Hepatocyte (in vitro differentiated cells): ENCODE results near the gene TEX261.
"Not testable (repeated sequence)": the region's sequence is repeated elsewhere in the genome, so short reads cannot be mapped to it uniquely, and the experiment has no call there.

ENCODE experiments used
- EZH2phosphoT487 ChIP-seq: fragments of 200-600 bp; sonication (generic); IDR thresholded peaks from one replicate; pipeline ENCODE4 v1.6.1; 2018; ENCODE audit warnings: antibody characterized with exemption, mild to moderate bottlenecking, low read depth, moderate library complexity; ENCODE audit not compliant: unreplicated experiment, severe bottlenecking
- TF ChIP-seq, protein P1 (sequence below): fragments of 200-600 bp; sonication (generic); IDR thresholded peaks from 2 replicates; pipeline ENCODE4 v1.5.1; 2016; ENCODE audit warnings: antibody characterized with exemption, mild to moderate bottlenecking; ENCODE audit not compliant: poor library complexity

DNA sequence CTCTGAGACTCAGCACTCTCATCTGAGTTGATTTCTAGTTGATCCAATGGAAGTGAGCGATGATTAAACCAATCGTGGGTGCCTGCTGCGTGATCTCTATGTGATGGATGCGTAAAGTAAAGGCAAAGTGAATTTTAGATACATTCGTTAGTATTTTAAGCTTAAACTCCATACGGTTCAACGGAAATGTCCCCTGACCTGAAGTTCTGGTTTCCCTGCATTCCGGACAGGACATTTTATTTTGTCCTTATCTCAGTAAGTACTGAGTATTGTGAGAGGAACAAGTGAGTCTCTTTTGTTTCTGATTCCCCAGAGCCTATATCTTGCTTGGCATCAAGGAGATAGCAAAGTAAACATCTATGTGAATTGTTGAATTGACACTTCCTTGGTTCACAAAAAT is 41.6 kb upstream of the TEX261 start:
- TF ChIP-seq, protein P1, sequence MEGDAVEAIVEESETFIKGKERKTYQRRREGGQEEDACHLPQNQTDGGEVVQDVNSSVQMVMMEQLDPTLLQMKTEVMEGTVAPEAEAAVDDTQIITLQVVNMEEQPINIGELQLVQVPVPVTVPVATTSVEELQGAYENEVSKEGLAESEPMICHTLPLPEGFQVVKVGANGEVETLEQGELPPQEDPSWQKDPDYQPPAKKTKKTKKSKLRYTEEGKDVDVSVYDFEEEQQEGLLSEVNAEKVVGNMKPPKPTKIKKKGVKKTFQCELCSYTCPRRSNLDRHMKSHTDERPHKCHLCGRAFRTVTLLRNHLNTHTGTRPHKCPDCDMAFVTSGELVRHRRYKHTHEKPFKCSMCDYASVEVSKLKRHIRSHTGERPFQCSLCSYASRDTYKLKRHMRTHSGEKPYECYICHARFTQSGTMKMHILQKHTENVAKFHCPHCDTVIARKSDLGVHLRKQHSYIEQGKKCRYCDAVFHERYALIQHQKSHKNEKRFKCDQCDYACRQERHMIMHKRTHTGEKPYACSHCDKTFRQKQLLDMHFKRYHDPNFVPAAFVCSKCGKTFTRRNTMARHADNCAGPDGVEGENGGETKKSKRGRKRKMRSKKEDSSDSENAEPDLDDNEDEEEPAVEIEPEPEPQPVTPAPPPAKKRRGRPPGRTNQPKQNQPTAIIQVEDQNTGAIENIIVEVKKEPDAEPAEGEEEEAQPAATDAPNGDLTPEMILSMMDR: not testable (repeated sequence)
- TF ChIP-seq EZH2phosphoT487: not testable (repeated sequence)
